HG03354 (cell line): Measurements from ENCODE around the gene YWHAQ.
A peak's percentile ranks its signal among the peaks of the same experiment; 100 is the strongest.
"Not testable (repeated sequence)": the region's sequence is repeated elsewhere in the genome, so short reads cannot be mapped to it uniquely, and the experiment has no call there.

Source experiments
- ATAC-seq: cut with Tn5 transposase; IDR thresholded peaks from one replicate; pipeline ENCODE4 v1.9.1; 2021; ENCODE audit warnings: mild to moderate bottlenecking; ENCODE audit not compliant: unreplicated experiment, poor library complexity, severe bottlenecking

YWHAQ gene

GRCh38 chr2:9599430-9599829 is 31.4 kb downstream of the YWHAQ start:
- no peak for ATAC-seq

- ATAC-seq = no peak
Measured at GRCh38 chr2:9596621-9597311, 34.0 kb downstream of the YWHAQ start.

GRCh38 chr2:9595746-9596145 is 35.1 kb downstream of the YWHAQ start:
- no peak for ATAC-seq

- not testable (repeated sequence) for ATAC-seq
Measured at GRCh38 chr2:9595256-9595655, 35.5 kb downstream of the YWHAQ start.

DNA sequence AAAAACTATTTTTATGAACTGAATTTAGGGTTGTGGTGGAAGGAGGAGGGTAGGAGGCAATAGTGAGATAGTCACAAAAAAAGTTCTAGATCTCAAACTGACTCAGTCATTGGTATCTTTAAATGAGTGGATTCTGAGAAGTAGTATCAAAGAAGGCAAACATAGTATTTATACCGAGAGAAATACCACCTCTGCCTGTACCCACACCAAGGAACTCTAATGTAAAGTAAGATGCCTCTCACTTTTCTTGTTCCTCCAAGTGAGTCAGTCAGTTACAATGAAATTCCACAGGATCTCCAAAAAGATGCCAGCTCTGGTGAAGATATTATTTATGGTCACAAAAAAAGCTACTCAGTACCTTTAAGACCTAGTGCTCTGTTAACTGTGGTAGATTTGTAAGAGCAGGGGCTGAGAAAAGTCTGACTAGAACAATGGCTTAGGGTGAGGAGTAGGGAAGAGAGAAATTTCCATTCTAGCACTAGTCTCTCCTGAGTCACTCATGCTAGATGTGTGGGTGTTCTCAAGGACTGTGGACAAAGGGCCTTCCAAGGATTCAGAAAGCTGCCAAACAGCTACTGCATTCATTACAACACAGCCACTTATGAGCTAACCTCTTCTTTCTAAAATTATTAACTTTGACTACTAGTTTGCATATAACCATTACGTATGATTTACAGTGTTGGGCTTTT is 36.3 kb downstream of the YWHAQ start:
- ATAC-seq = peak; percentile 74

DNA sequence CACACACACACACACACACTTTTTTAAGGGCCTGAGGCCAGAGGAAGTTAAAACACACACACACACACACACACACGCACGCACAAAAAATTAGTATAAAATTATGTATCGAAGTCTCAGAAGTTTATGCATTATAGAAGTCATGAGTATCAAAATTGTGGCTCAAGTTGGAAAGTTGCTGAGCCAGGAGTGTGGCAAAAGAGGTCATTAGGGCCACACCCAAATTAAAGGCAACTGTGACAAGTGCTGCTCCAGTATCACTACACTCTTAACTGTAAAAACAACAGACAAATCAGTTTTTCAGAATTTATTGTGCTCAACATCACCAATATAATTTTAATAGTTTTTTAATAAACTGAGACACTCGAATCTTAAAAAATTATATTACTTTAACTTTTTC is 36.9 kb downstream of the YWHAQ start:
- ATAC-seq = no peak

GRCh38 chr2:9592699-9593098 is 38.1 kb downstream of the YWHAQ start:
- ATAC-seq = no peak

GRCh38 chr2:9590641-9591040 is 40.2 kb downstream of the YWHAQ start:
- ATAC-seq = no peak

GRCh38 chr2:9586465-9586864 is 44.3 kb downstream of the YWHAQ start:
- no peak for ATAC-seq

DNA sequence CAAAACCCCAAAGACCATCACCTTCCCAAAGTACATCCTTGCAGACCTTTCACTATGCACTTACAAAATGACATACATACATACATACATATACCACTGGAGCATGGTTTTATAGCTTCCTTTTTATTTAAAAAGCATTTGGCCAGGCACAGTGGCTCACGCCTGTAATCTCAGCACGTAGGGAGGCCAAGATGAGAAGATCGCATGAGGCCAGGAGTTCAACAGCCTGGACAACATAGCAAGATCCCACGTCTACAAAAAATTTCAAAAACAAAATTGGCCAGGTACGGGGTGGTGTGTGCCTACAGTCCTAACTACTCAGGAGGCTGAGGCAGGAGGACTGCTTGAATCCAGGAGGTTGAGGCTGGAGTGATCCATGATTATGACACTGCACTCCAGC is 45.3 kb downstream of the YWHAQ start:
- ATAC-seq = no peak

DNA sequence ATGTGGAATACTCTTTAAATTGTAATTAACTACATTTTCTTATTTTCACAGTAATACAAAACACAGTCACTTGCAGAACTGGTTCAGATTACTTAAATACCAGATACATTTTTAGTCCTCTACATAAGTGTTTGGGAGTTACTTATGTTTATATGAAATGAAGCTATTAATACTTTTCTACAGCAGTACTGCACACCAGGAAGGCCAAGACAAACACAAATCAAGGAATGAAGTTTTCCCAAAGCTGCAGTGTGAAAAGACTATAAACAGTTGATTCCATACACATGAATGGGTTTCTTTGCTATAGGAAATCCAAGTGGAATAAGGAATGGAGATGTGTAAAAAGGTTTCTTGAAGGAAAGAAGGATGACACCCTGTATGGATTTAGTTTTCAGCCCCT is 45.9 kb downstream of the YWHAQ start:
- not testable (repeated sequence) for ATAC-seq

DNA sequence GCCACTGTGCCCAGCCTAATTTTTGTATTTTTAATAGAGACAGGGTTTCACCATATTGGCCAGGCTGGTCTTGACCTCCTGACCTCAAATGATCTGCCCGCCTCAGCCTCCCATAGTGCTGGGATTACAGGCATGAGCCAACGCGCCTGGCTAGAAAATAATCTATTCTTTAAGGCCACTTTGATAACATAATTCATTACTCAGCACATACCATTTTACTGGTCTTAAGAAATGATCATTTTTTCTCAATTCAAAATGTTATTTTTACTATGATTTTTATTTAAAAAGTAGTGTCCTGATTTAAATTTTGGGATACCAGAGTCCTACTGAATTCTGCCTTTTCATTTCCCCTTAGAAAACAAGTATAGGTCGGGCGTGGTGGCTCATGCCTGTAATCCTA is 48.2 kb downstream of the YWHAQ start:
- no peak for ATAC-seq

DNA sequence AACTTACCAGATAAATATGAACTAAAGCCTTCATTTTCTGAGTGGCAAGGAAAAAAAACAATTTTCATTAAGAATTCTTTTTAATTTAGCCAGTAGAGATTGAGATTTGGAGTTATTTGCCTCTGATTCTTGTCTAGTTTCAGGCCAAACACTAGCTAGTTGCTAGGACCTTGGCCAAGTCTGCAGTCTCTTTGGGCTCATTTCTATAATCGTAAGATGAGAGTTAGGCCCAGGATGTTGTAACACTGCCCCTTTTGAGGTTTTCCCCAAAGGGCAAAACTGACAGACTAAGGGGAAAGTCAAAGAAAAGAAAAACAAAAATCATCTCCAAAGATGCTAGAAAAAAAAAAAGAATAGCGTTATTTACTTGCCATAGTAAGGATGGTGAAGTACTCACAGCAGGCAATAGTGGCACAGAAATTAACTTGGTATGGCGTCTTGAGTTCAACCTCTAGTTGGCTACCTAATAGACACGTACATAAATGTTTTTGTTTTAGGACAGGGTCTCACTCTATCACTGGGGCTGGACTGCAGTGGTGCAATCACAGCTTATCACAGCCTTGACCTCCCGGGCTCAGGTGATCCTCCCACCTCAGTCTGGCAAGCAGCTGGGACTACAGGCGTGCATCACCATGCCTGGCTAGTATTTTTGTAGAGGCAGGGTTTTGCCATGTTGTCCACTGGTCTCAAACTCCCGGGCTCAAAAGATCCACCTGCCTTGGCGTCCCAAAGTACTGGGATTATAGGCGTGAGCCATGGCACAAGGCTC is 52.1 kb downstream of the YWHAQ start:
- ATAC-seq = no peak

DNA sequence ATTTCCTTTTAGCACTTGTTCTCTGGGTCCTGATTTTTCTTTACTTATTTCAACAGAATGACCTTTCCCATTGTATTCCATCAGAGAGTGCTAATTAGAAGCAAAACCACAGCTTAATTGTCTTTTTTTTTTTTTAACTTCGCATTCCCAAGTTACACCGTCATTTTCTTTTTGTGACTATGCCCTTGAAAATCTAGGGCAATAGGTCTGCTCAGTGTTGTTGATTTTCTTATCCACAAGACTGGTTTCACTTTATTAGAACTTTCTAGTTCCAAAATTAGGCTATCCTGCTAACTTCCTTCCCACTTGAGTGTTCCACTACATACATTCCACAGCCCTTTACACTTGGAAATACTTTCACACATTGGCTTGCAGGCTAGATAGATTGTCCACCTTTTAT is 56.5 kb downstream of the YWHAQ start:
- ATAC-seq = no peak

DNA sequence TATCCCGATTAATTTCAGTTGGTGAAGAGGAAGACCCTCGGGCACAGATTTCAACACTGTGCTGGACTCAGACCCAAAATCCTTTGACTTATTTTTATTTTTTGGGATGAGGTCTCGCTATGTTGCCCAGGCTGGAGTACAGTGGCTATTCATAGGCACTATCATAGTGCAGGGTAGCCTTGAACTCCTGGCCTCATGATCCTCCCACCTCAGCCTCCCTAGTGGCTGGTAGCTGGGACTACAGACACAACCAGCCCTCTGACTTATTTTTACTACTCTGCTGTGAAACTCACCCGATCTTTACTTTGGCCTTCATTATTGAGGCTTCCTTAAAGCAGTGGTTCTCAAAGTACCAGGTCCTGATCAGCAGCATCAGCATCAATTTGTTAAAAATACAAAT is 57.0 kb downstream of the YWHAQ start:
- no peak for ATAC-seq

- ATAC-seq = no peak
Measured at GRCh38 chr2:9573013-9573720, 57.6 kb downstream of the YWHAQ start.

DNA sequence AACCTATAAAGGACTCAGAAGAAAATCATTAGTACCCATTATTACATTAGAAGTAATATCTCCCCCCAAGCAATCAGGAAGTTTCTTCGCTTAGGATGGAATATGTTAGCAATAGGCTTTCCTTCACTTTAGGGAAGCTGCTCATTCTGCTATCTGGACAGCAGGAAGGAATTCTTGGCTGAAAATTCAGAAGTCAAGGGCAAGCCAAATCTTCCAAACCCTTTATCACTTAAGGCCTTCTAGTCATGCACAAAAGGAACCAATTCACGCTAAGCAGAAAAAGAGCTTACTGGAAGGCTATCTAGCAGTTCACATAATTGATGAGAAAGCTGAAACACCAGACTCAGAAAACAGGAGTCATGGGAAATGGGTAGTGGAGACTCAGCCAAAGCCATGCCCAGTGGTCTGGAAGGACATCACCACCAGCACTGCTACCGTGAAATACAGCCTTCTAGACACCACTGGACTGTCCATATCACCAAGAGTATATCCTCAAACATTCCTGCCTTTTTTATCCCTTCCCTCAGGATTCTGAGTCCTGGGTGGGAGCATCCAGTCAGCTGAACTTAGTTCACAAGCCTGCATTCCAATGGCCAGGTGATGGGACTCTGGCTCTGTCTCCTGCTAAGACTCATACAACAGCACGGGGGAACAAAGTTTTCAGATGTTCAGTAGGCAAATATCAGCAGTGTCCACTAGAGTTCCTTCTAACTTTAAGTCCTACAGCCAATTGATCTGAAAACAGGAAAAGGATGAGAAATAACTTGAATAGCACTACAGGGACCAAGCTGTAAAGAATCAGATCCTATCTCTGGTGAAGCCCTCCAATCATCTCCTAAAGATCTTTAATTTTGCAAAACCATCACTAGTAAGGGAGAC is 60.4 kb downstream of the YWHAQ start:
- ATAC-seq = no peak

GRCh38 chr2:9565436-9566153 is 65.2 kb downstream of the YWHAQ start:
- no peak for ATAC-seq

GRCh38 chr2:9560628-9561027 is 70.2 kb downstream of the YWHAQ start:
- ATAC-seq = no peak
